ENCODE results near the gene GPR17. TPM values are rescaled to one million over a fixed set of nuclear protein-coding genes. Genes with fewer than 3 reads are reported as not detected.

GPR17 gene
- total RNA-seq, 1 experiment from 2014 or later = 0.35 TPM

DNA sequence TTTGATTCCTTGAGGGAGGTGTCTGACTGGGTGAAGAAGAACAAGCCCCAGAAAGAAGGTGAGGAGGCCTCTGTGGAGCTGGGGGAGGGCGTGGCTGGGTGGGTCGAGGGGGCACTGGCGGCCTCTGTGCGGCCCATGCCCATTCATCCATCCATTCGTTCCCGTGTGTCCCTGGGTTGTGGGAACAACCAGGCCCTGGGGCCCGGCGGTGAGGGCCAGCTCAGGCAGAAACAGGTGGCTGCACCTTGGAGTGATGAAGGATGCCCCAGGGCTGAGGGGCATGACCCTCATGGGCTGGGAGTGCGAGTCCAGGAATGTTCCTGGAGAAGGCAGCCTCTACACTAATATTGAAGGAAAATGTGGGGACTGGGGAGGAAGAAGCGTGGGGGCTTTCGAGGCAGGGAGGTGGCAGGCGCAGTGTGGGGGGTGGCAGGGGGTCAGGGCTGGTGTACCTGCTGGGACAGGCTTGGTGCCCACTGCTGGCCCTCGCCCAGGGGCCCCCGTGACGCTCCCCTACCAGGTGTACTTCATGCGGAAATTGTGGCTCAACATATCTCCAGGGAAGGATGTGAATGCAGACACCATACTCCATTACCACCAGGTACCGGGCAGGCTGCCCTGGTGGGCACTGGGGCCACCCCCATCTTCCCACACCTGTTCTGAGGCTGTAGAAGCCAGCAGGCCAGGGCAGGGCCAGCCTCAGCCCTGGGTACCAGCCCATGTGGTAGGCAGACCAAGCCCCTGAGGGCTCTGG, 11.2 kb upstream of the GPR17 start:
- H3K4me3 Mint-ChIP-seq = no peak overlapping the region; a peak in 1 of 5 replicates
- Histone ChIP-seq H3K23me2 (ENCODE audit: insufficient read length, low read depth, low read length, poor library complexity, severe bottlenecking) (no peaks in the 10 kb centered on the region), H3K4me2 (ENCODE audit: insufficient read depth, insufficient read length, low read length) (no peak overlapping the region), H2BK5ac (ENCODE audit: insufficient read length, low read length) (no peak overlapping the region), H3K27me3 (ENCODE audit: insufficient read depth, low read length) (no peaks in the 10 kb centered on the region), H4K20me1 (ENCODE audit: control insufficient read depth, insufficient read depth, insufficient read length) (no peaks in the 10 kb centered on the region), H3K56ac (ENCODE audit: insufficient read length, low read depth, low read length) (no peak overlapping the region), H3K27ac (ENCODE audit: insufficient read length, low read depth, low read length) (no peak overlapping the region), H3K9ac (ENCODE audit: extremely low read depth, insufficient read length, low read length) (no peak overlapping the region), H3K79me1 (ENCODE audit: insufficient read depth, low read depth, low read length, poor library complexity, severe bottlenecking) (no peaks in the 10 kb centered on the region), H3K23ac (ENCODE audit: insufficient read length, low read depth, low read length) (no peak overlapping the region), H3K4me1 (ENCODE audit: insufficient read depth, low read length) (no peaks in the 10 kb centered on the region; the same call in 1 of the 2 replicates), H2BK120ac (ENCODE audit: low read depth, low read length, poor library complexity, severe bottlenecking) (no peak overlapping the region), H3K18ac (ENCODE audit: insufficient read length, low read depth, low read length) (no peak overlapping the region), H4K5ac (ENCODE audit: insufficient read length, low read depth, low read length) (no peak overlapping the region), H3K79me2 (ENCODE audit: insufficient read depth, low read length) (no peaks in the 10 kb centered on the region), H3K9me3 (ENCODE audit: control insufficient read depth, low read depth, low read length) (no peaks in the 10 kb centered on the region), H4K91ac (ENCODE audit: insufficient read length, low read depth, low read length) (no peak overlapping the region), H3T11ph (ENCODE audit: low read length) (no peak overlapping the region), H3K14ac (ENCODE audit: insufficient read depth, low read length) (no peak overlapping the region), H2BK12ac (ENCODE audit: insufficient read length, low read depth, low read length) (no peak overlapping the region), H3K4ac (ENCODE audit: low read depth, low read length) (no peak overlapping the region), H2AK5ac (ENCODE audit: insufficient read length, low read length) (no peak overlapping the region), H2BK20ac (ENCODE audit: low read depth, low read length, poor library complexity, severe bottlenecking) (no peak overlapping the region), H2BK15ac (ENCODE audit: low read depth, low read length) (no peak overlapping the region), H2AFZ (ENCODE audit: low read length) (no peak overlapping the region), H4K8ac (replicated peaks; ENCODE audit: insufficient read length, low read depth, low read length) (no peak overlapping the region)
- H3K4me1 Mint-ChIP-seq = peaks cover 8% of the 10 kb centered on the region in 2 experiments
- no peaks in the 10 kb centered on the region for H3K27me3 Mint-ChIP-seq (ENCODE audit: low read depth)
- no peak for DNase-seq
- no peaks in the 10 kb centered on the region for H3K36me3 Mint-ChIP-seq (ENCODE audit: insufficient read depth in 1 of 3, low read depth in 3 of 3)
- no CpG with 5 or more reads among the region's 17 CpGs for WGBS (ENCODE audit: extremely low coverage, insufficient read length, low lambda C conversion rate)
- H3K9me3 Mint-ChIP-seq = no peaks in the 10 kb centered on the region
- TF ChIP-seq, protein P1, sequence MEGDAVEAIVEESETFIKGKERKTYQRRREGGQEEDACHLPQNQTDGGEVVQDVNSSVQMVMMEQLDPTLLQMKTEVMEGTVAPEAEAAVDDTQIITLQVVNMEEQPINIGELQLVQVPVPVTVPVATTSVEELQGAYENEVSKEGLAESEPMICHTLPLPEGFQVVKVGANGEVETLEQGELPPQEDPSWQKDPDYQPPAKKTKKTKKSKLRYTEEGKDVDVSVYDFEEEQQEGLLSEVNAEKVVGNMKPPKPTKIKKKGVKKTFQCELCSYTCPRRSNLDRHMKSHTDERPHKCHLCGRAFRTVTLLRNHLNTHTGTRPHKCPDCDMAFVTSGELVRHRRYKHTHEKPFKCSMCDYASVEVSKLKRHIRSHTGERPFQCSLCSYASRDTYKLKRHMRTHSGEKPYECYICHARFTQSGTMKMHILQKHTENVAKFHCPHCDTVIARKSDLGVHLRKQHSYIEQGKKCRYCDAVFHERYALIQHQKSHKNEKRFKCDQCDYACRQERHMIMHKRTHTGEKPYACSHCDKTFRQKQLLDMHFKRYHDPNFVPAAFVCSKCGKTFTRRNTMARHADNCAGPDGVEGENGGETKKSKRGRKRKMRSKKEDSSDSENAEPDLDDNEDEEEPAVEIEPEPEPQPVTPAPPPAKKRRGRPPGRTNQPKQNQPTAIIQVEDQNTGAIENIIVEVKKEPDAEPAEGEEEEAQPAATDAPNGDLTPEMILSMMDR (conservative IDR thresholded peaks at IDR 0.05) = no peak
- no peak overlapping the region; a peak in 1 of 7 replicates for H3K27ac Mint-ChIP-seq

Data from H9 (cell line).